ENCODE results near the gene SHC3.

DNA sequence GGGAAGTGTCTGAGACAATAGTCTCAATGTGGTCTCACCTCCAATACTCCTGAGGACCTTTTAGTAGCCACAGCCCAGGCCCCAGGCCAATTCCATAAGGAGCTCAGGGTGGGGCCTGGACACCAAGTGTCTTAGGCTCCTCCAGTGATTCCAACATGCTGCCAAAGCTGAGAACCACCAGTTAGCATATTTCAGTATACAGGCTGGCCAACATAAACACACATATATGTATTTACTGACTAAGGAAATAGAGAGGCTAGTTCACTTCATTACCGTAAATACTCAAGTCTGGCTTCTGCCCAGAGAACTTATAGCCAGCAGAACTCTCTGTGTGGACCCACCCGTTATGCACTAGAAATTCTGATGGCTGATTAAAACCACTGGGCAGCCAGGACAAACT is 163.3 kb downstream of the SHC3 start:
- TF ChIP-seq, protein P1, sequence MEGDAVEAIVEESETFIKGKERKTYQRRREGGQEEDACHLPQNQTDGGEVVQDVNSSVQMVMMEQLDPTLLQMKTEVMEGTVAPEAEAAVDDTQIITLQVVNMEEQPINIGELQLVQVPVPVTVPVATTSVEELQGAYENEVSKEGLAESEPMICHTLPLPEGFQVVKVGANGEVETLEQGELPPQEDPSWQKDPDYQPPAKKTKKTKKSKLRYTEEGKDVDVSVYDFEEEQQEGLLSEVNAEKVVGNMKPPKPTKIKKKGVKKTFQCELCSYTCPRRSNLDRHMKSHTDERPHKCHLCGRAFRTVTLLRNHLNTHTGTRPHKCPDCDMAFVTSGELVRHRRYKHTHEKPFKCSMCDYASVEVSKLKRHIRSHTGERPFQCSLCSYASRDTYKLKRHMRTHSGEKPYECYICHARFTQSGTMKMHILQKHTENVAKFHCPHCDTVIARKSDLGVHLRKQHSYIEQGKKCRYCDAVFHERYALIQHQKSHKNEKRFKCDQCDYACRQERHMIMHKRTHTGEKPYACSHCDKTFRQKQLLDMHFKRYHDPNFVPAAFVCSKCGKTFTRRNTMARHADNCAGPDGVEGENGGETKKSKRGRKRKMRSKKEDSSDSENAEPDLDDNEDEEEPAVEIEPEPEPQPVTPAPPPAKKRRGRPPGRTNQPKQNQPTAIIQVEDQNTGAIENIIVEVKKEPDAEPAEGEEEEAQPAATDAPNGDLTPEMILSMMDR (IDR thresholded peaks at IDR 0.05) = no peak
- TF ChIP-seq POLR2AphosphoS5 (IDR thresholded peaks at IDR 0.05) = no peak
